HEK293 (cell line): ENCODE data around the gene CLCNKB.

Experiments
- FEZF1 ChIP-seq: fragments of 450-650 bp; formaldehyde crosslinking; IDR thresholded peaks from 2 replicates; pipeline ENCODE4 v1.5.1; 2016; ENCODE audit warnings: missing biosample characterization, missing genetic modification characterization
- PATZ1 ChIP-seq: fragments of 450-650 bp; formaldehyde crosslinking; IDR thresholded peaks from 2 replicates; pipeline ENCODE4 v1.5.1; 2016; ENCODE audit warnings: missing biosample characterization, missing genetic modification characterization
- REPIN1 ChIP-seq: fragments of 450-650 bp; formaldehyde crosslinking; IDR thresholded peaks from 2 replicates; pipeline ENCODE4 v1.5.1; 2017; ENCODE audit warnings: missing biosample characterization, missing genetic modification characterization, low read depth
- SCRT1 ChIP-seq: fragments of 450-650 bp; formaldehyde crosslinking; IDR thresholded peaks from 2 replicates; pipeline ENCODE4 v1.5.1; 2016; ENCODE audit warnings: missing biosample characterization, missing genetic modification characterization, borderline replicate concordance
- SETDB1 ChIP-seq: IDR thresholded peaks from one replicate; pipeline ENCODE4 v1.6.1; 2017; ENCODE audit warnings: mild to moderate bottlenecking, low read length, moderate library complexity, mixed read lengths; ENCODE audit not compliant: insufficient read length
- ZBTB10 ChIP-seq: fragments of 450-650 bp; formaldehyde crosslinking; IDR thresholded peaks from 2 replicates; pipeline ENCODE4 v1.5.1; 2016; ENCODE audit warnings: missing biosample characterization, missing genetic modification characterization
- ZBTB11 ChIP-seq: fragments of 450-650 bp; formaldehyde crosslinking; conservative IDR thresholded peaks from 2 replicates; pipeline ENCODE4 v1.5.1; 2016; ENCODE audit warnings: low read depth, missing biosample characterization, missing genetic modification characterization
- ZBTB17 ChIP-seq: fragments of 450-650 bp; formaldehyde crosslinking; IDR thresholded peaks from 2 replicates; pipeline ENCODE4 v1.5.1; 2016; ENCODE audit warnings: missing biosample characterization, missing genetic modification characterization
- ZBTB48 ChIP-seq: fragments of 450-650 bp; formaldehyde crosslinking; IDR thresholded peaks from 2 replicates; pipeline ENCODE4 v1.5.1; 2016; ENCODE audit warnings: missing biosample characterization, missing genetic modification characterization
- ZIC2 ChIP-seq: fragments of 450-650 bp; formaldehyde crosslinking; IDR thresholded peaks from 2 replicates; pipeline ENCODE4 v1.5.1; 2016; ENCODE audit warnings: missing biosample characterization, missing genetic modification characterization
- ZNF202 ChIP-seq: fragments of 450-650 bp; formaldehyde crosslinking; IDR thresholded peaks from 2 replicates; pipeline ENCODE4 v1.5.1; 2016; ENCODE audit warnings: missing biosample characterization, missing genetic modification characterization, borderline replicate concordance
- ZNF292 ChIP-seq: fragments of 450-650 bp; formaldehyde crosslinking; IDR thresholded peaks from 2 replicates; pipeline ENCODE4 v1.5.1; 2016; ENCODE audit warnings: low read depth, missing biosample characterization, missing genetic modification characterization, borderline replicate concordance
- ZNF302 ChIP-seq: fragments of 450-650 bp; formaldehyde crosslinking; IDR thresholded peaks from 2 replicates; pipeline ENCODE4 v1.5.1; 2016; ENCODE audit warnings: missing biosample characterization, missing genetic modification characterization, low read depth
- ZNF324 ChIP-seq: fragments of 450-650 bp; formaldehyde crosslinking; IDR thresholded peaks from 2 replicates; pipeline ENCODE4 v1.5.1; 2016; ENCODE audit warnings: missing biosample characterization, missing genetic modification characterization
- ZNF404 ChIP-seq: fragments of 450-650 bp; formaldehyde crosslinking; IDR thresholded peaks from 2 replicates; pipeline ENCODE4 v1.5.1; 2017; ENCODE audit warnings: missing biosample characterization, missing genetic modification characterization
- ZNF529 ChIP-seq: fragments of 450-650 bp; formaldehyde crosslinking; IDR thresholded peaks from 2 replicates; pipeline ENCODE4 v1.5.1; 2017; ENCODE audit warnings: missing genetic modification characterization, missing biosample characterization; ENCODE audit not compliant: insufficient replicate concordance
- ZNF548 ChIP-seq: fragments of 450-650 bp; formaldehyde crosslinking; IDR thresholded peaks from 2 replicates; pipeline ENCODE4 v1.5.1; 2016; ENCODE audit warnings: missing biosample characterization, missing genetic modification characterization
- ZNF555 ChIP-seq: fragments of 450-650 bp; formaldehyde crosslinking; conservative IDR thresholded peaks from 2 replicates; pipeline ENCODE4 v1.5.1; 2017; ENCODE audit warnings: missing biosample characterization, mild to moderate bottlenecking, missing genetic modification characterization, inconsistent platforms
- ZNF596 ChIP-seq: fragments of 450-650 bp; IDR thresholded peaks from 2 replicates; pipeline ENCODE4 v1.5.0; 2018; ENCODE audit warnings: missing biosample characterization, mild to moderate bottlenecking, missing genetic modification characterization, moderate library complexity
- ZNF610 ChIP-seq: fragments of 450-650 bp; formaldehyde crosslinking; IDR thresholded peaks from 2 replicates; pipeline ENCODE4 v1.5.1; 2016; ENCODE audit warnings: missing biosample characterization, missing genetic modification characterization, borderline replicate concordance
- ZNF621 ChIP-seq: fragments of 450-650 bp; formaldehyde crosslinking; IDR thresholded peaks from 2 replicates; pipeline ENCODE4 v1.5.1; 2017; ENCODE audit warnings: missing biosample characterization, missing genetic modification characterization
- ZNF624 ChIP-seq: fragments of 450-650 bp; formaldehyde crosslinking; IDR thresholded peaks from 2 replicates; pipeline ENCODE4 v1.5.1; 2017; ENCODE audit warnings: missing biosample characterization, missing genetic modification characterization
- ZNF654 ChIP-seq: fragments of 450-650 bp; formaldehyde crosslinking; IDR thresholded peaks from 2 replicates; pipeline ENCODE4 v1.5.1; 2016; ENCODE audit warnings: low read depth, missing biosample characterization, missing genetic modification characterization
- ZNF660 ChIP-seq: fragments of 450-650 bp; IDR thresholded peaks from 2 replicates; pipeline ENCODE4 v1.5.1; 2018; ENCODE audit warnings: missing biosample characterization, mild to moderate bottlenecking, missing genetic modification characterization
- ZNF670 ChIP-seq: fragments of 450-650 bp; formaldehyde crosslinking; IDR thresholded peaks from 2 replicates; pipeline ENCODE4 v1.5.1; 2016; ENCODE audit warnings: missing biosample characterization, missing genetic modification characterization, low read depth
- ZNF785 ChIP-seq: fragments of 450-650 bp; formaldehyde crosslinking; IDR thresholded peaks from 2 replicates; pipeline ENCODE4 v1.5.1; 2016; ENCODE audit warnings: missing biosample characterization, missing genetic modification characterization
- ZNF792 ChIP-seq: fragments of 450-650 bp; formaldehyde crosslinking; IDR thresholded peaks from 2 replicates; pipeline ENCODE4 v1.5.1; 2016; ENCODE audit warnings: missing biosample characterization, missing genetic modification characterization
- ZNF830 ChIP-seq: fragments of 450-650 bp; IDR thresholded peaks from 2 replicates; pipeline ENCODE4 v1.5.0; 2018; ENCODE audit warnings: missing biosample characterization, missing genetic modification characterization, low read depth, mild to moderate bottlenecking, moderate library complexity
- ZSCAN18 ChIP-seq: fragments of 450-650 bp; formaldehyde crosslinking; IDR thresholded peaks from 2 replicates; pipeline ENCODE4 v1.5.1; 2016; ENCODE audit warnings: missing biosample characterization, missing genetic modification characterization
- ZSCAN4 ChIP-seq: fragments of 450-650 bp; formaldehyde crosslinking; IDR thresholded peaks from 2 replicates; pipeline ENCODE4 v1.5.1; 2017; ENCODE audit warnings: missing biosample characterization, missing genetic modification characterization

CLCNKB gene

GRCh38 chr1:16078925-16079656, 35.5 kb downstream of the CLCNKB start (continued):
- no peak for TF ChIP-seq ZBTB10
- TF ChIP-seq ZNF292 (tag by site-specific recombination), result no peak
- TF ChIP-seq FEZF1 (tag by site-specific recombination), result no peak
- peak; percentile 83 for TF ChIP-seq ZIC2 (tag by site-specific recombination)
- no peak for TF ChIP-seq ZNF529 (tag by site-specific recombination)
- no peak for TF ChIP-seq ZNF785 (tag by site-specific recombination)
- TF ChIP-seq ZNF670 (tag by site-specific recombination), result no peak
- TF ChIP-seq ZSCAN18 (tag by site-specific recombination), result no peak
- no peak for TF ChIP-seq ZNF324 (tag by site-specific recombination)
- 0 out of 2 replicates have a peak, but pooled peaks have one; percentile 48 for TF ChIP-seq ZBTB17 (tag by site-specific recombination)
- no peak for TF ChIP-seq ZNF555 (tag by site-specific recombination)
- no peak for TF ChIP-seq SETDB1
- no peak for TF ChIP-seq ZNF596
- no peak for TF ChIP-seq REPIN1 (tag by site-specific recombination)
- peak; percentile 93 for TF ChIP-seq SCRT1 (tag by site-specific recombination)
- no peak for TF ChIP-seq ZNF610 (tag by site-specific recombination)
- TF ChIP-seq ZNF654 (tag by site-specific recombination), result peak; percentile 85
- peak; percentile 18; the same call in 1 of the 2 replicates for TF ChIP-seq PATZ1 (tag by site-specific recombination)
- no peak for TF ChIP-seq ZNF792 (tag by site-specific recombination)
- no peak for TF ChIP-seq ZNF624 (tag by site-specific recombination)
- TF ChIP-seq ZNF830 (tag by site-specific recombination), result no peak
- no peak for TF ChIP-seq ZNF404 (tag by site-specific recombination)
- TF ChIP-seq ZNF660, result no peak
- no peak for TF ChIP-seq ZNF621 (tag by site-specific recombination)
- TF ChIP-seq ZBTB48 (tag by site-specific recombination), result no peak
- no peak for TF ChIP-seq ZNF548
- TF ChIP-seq ZSCAN4 (tag by site-specific recombination), result no peak
- TF ChIP-seq ZBTB11, result no peak
- TF ChIP-seq ZNF302 (tag by site-specific recombination), result no peak
- no peak for TF ChIP-seq ZNF202 (tag by site-specific recombination)
